CD8-positive, alpha-beta memory T cell (primary cell): ENCODE measurements around the gene HCFC2. TPM values are rescaled to one million over a fixed set of nuclear protein-coding genes. Genes with fewer than 3 reads are reported as not detected.

Experiments
- CTCF ChIA-PET: fragments of 350-600 bp; sonication (Branson Sonifier 250); formaldehyde crosslinking; loops from one replicate; lab custom pipeline; 2021; ENCODE audit warnings: antibody characterized with exemption; lab: Charles Lee
- POLR2A ChIA-PET: fragments of 350-600 bp; sonication (Branson Sonifier 250); formaldehyde crosslinking; loops from one replicate; lab custom pipeline; 2021; ENCODE audit warnings: antibody characterized with exemption; lab: Charles Lee
- DNase-seq, 5 donors: peaks; one replicate each; pipeline versions ENCODE4 v3.0.0 to v3.0.0-alpha.2; 2020 to 2022; ENCODE audit warnings: mixed read lengths in 1 of 5
- H3K27ac ChIP-seq: one replicate; pipeline ENCODE4 v1.7.0; 2013; ENCODE audit warnings: low read depth, mild to moderate bottlenecking, low read length, moderate library complexity
- H3K27me3 ChIP-seq: 2 replicates; pipeline ENCODE4 v1.7.0; 2013; ENCODE audit warnings: low read length, mild to moderate bottlenecking; ENCODE audit not compliant: insufficient read depth, poor library complexity, severe bottlenecking
- H3K36me3 ChIP-seq: 2 replicates; pipeline ENCODE4 v1.7.0; 2013; ENCODE audit warnings: mild to moderate bottlenecking, low read length, moderate library complexity; ENCODE audit not compliant: insufficient read depth
- H3K4me1 ChIP-seq: 2 replicates; pipeline ENCODE4 v1.7.0; 2013; ENCODE audit warnings: mild to moderate bottlenecking, low read length, moderate library complexity; ENCODE audit not compliant: insufficient read depth
- H3K4me3 ChIP-seq: 2 replicates; pipeline ENCODE4 v1.7.0; 2013; ENCODE audit warnings: mild to moderate bottlenecking, low read length
- H3K9me3 ChIP-seq: 2 replicates; pipeline ENCODE4 v1.7.0; 2013; ENCODE audit warnings: mild to moderate bottlenecking, low read length
- H3K27ac Mint-ChIP-seq, 8 donors: one replicate each; pipeline ENCODE4 v1.8.0; 2020 to 2021; ENCODE audit warnings: mixed read lengths in 8 of 8, mild to moderate bottlenecking in 6 of 8, inconsistent platforms in 3 of 8, moderate library complexity in 3 of 8
- H3K27me3 Mint-ChIP-seq, 2 donors: one replicate each; pipeline ENCODE4 v1.8.0; 2020 to 2021; ENCODE audit warnings: mixed read lengths in 2 of 2, mild to moderate bottlenecking in 1 of 2, moderate library complexity in 1 of 2
- H3K36me3 Mint-ChIP-seq, 3 donors: one replicate each; pipeline ENCODE4 v1.8.0; 2020 to 2021; ENCODE audit warnings: mixed read lengths in 3 of 3, inconsistent platforms in 1 of 3, mild to moderate bottlenecking in 1 of 3
- H3K4me1 Mint-ChIP-seq, 3 donors: one replicate each; pipeline ENCODE4 v1.8.0; 2020 to 2021; ENCODE audit warnings: mixed read lengths in 3 of 3, inconsistent platforms in 1 of 3, mild to moderate bottlenecking in 1 of 3
- H3K4me3 Mint-ChIP-seq, 7 donors: one replicate each; pipeline ENCODE4 v1.8.0; 2020 to 2021; ENCODE audit warnings: mixed read lengths in 7 of 7, mild to moderate bottlenecking in 6 of 7, moderate library complexity in 4 of 7, inconsistent platforms in 2 of 7
- H3K9me3 Mint-ChIP-seq, 5 donors: one replicate each; pipeline ENCODE4 v1.8.0; 2020 to 2022; ENCODE audit warnings: mixed read lengths in 5 of 5, mild to moderate bottlenecking in 3 of 5, moderate library complexity in 2 of 5, inconsistent platforms in 1 of 5
- polyA plus RNA-seq: library from polyadenylated mRNA; unstranded; fragments of 300-500 nt; fragmentation: Illumina TruSeq; gene quantifications from one replicate; pipeline ENCODE4 v1.2.3, GENCODE V29; 2021
- total RNA-seq, 2 experiments: library from RNA; stranded (reverse); gene quantifications; one replicate each; pipeline ENCODE4 v1.2.3, GENCODE V29; 2021

HCFC2 gene
- total and polyA plus RNA-seq, 3 experiments from 2014 or later = 8.5 to 13.0 (median 12.5) TPM

- ChIA-PET CTCF (no interaction called here), POLR2A (no interaction called here)
- Histone ChIP-seq H3K4me3 (no peak overlapping the region), H3K9me3 (no peaks in the 10 kb centered on the region), H3K27ac (no peak overlapping the region), H3K27me3 (no peaks in the 10 kb centered on the region), H3K36me3 (no peaks in the 10 kb centered on the region), H3K4me1 (peaks cover 12% of the 10 kb centered on the region)
- H3K4me3 Mint-ChIP-seq = no peak overlapping the region
- no peak overlapping the region for H3K27ac Mint-ChIP-seq
- H3K9me3 Mint-ChIP-seq = no peaks in the 10 kb centered on the region
- H3K27me3 Mint-ChIP-seq = peaks cover 3 to 19% of the 10 kb centered on the region in 2 donors
- no peaks in the 10 kb centered on the region for H3K36me3 Mint-ChIP-seq
- DNase-seq = no peak
- H3K4me1 Mint-ChIP-seq = peaks cover 8 to 12% (median 10%) of the 10 kb centered on the region in 3 donors
Observed at GRCh38 chr12:104150416-104150815, 86.1 kb downstream of the HCFC2 start.

- Mint-ChIP-seq H3K27me3 (peaks cover 3 to 12% of the 10 kb centered on the region in 2 donors), H3K4me1 (peaks cover 8 to 12% (median 10%) of the 10 kb centered on the region in 3 donors), H3K9me3 (no peaks in the 10 kb centered on the region), H3K36me3 (no peaks in the 10 kb centered on the region), H3K27ac (peak overlapping the region in 1 of 8 donors; percentile 7), H3K4me3 (no peak overlapping the region)
- H3K27me3 ChIP-seq = no peaks in the 10 kb centered on the region
- no peak overlapping the region for H3K27ac ChIP-seq
- H3K4me3 ChIP-seq = no peak overlapping the region
- no peaks in the 10 kb centered on the region for H3K9me3 ChIP-seq
- peaks cover 12% of the 10 kb centered on the region for H3K4me1 ChIP-seq
- POLR2A ChIA-PET = no interaction called here
- CTCF ChIA-PET = no interaction called here
- DNase-seq = no peak
- H3K36me3 ChIP-seq = no peaks in the 10 kb centered on the region
Observed at GRCh38 chr12:104152685-104153241, 88.4 kb downstream of the HCFC2 start.

GRCh38 chr12:104154286-104154685, 90.0 kb downstream of the HCFC2 start:
- Histone ChIP-seq H3K27ac (no peak overlapping the region), H3K4me3 (no peak overlapping the region), H3K36me3 (no peaks in the 10 kb centered on the region), H3K9me3 (no peaks in the 10 kb centered on the region), H3K4me1 (peaks cover 12% of the 10 kb centered on the region), H3K27me3 (no peaks in the 10 kb centered on the region)
- Mint-ChIP-seq H3K36me3 (no peaks in the 10 kb centered on the region), H3K9me3 (no peaks in the 10 kb centered on the region), H3K27me3 (peaks cover 3 to 6% of the 10 kb centered on the region in 2 donors), H3K27ac (peak overlapping the region; percentile 0 to 87 (median 60)), H3K4me1 (peaks cover 8 to 12% (median 10%) of the 10 kb centered on the region in 3 donors), H3K4me3 (peak overlapping the region in 6 of 7 donors; percentile 1 to 62 (median 28))
- CTCF ChIA-PET = no interaction called here
- POLR2A ChIA-PET = no interaction called here
- no peak for DNase-seq

- Mint-ChIP-seq H3K4me1 (peaks cover 8 to 12% (median 10%) of the 10 kb centered on the region in 3 donors), H3K9me3 (no peaks in the 10 kb centered on the region), H3K36me3 (no peaks in the 10 kb centered on the region), H3K27ac (peak overlapping the region in 2 of 8 donors; percentile 23 to 83), H3K4me3 (peak overlapping the region in 1 of 7 donors; percentile 26), H3K27me3 (peaks cover under 1 to 3% of the 10 kb centered on the region in 2 donors)
- Histone ChIP-seq H3K27me3 (no peaks in the 10 kb centered on the region), H3K36me3 (no peaks in the 10 kb centered on the region), H3K4me3 (no peak overlapping the region), H3K9me3 (no peaks in the 10 kb centered on the region), H3K4me1 (peaks cover 12% of the 10 kb centered on the region), H3K27ac (no peak overlapping the region)
- POLR2A ChIA-PET = no interaction called here
- CTCF ChIA-PET = no interaction called here
- DNase-seq = no peak
Observed at GRCh38 chr12:104154806-104155205, 90.5 kb downstream of the HCFC2 start.

Other genes starting within 250 kb of the HCFC2 start
- 10 to 100 TPM in 1 of 2 experiments, 1 to 10 TPM in 1; 9.9 to 10.0 TPM for gene NT5DC3, start 223.3 kb upstream of the HCFC2 start, total RNA-seq
- gene NT5DC3, start 223.3 kb upstream of the HCFC2 start, polyA plus RNA-seq = 0.93 TPM
- gene HSP90B1, start 134.1 kb upstream of the HCFC2 start, total RNA-seq = 100 to 1,000 TPM; 461 to 488 TPM
- gene HSP90B1, start 134.1 kb upstream of the HCFC2 start, polyA plus RNA-seq = 348 TPM
- gene TDG, start 98.7 kb upstream of the HCFC2 start, total RNA-seq = 10 to 100 TPM; 51.2 to 52.6 TPM
- 24.1 TPM for gene TDG, start 98.7 kb upstream of the HCFC2 start, polyA plus RNA-seq
- gene GLT8D2, start 14.3 kb upstream of the HCFC2 start, total RNA-seq = under 1 TPM in 1 of 2 experiments, not detected in 1; 0.11 TPM
- not detected for gene GLT8D2, start 14.3 kb upstream of the HCFC2 start, polyA plus RNA-seq
- gene NFYB, start 73.7 kb downstream of the HCFC2 start, total RNA-seq = 10 to 100 TPM; 25.5 to 27.5 TPM
- gene NFYB, start 73.7 kb downstream of the HCFC2 start, polyA plus RNA-seq = 41.1 TPM
- 100 to 1,000 TPM; 103 to 107 TPM for gene TXNRD1, start 151.2 kb downstream of the HCFC2 start, total RNA-seq
- gene TXNRD1, start 151.2 kb downstream of the HCFC2 start, polyA plus RNA-seq = 30.6 TPM
- gene EID3, start 239.2 kb downstream of the HCFC2 start, total RNA-seq = 1 to 10 TPM; 7.7 to 8.3 TPM
- gene EID3, start 239.2 kb downstream of the HCFC2 start, polyA plus RNA-seq = 13.5 TPM